Measurements from ENCODE around the gene TRANK1.

DNA sequence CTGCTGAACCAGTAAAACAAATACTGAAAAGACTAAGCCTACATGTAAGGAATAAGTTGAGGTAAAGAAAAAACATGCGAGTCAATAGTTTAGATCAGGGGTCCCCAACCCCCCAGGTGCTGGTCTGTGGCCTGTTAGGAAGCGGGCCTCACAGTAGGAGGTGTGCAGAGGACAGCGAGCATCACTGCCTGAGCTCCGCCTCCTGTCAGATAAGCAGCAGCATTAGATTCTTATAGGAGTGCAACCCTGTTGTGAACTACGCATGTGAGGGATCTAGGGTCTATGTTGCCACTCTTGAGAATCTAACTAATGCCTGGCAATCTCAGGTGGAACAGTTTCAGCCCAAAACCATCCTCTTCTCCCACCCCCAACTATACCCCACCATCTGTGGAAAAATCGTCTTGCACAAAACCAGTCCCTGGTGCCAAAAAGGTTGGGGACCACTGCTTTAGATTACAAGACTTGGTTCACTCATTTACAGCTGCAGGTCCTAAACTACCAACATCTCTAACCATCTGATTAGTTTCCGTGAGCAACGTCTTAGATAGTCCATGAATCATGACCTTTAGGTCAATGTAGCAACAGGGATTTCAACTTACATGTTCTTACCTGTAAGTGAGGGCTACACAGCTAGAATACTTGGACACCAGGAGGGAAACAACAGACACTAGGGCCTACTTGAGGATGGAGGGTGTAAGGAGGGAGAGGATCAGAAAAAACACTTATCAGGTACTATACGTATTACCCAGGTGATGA, 66.7 kb downstream of the TRANK1 start:
- TF ChIP-seq, protein P1, sequence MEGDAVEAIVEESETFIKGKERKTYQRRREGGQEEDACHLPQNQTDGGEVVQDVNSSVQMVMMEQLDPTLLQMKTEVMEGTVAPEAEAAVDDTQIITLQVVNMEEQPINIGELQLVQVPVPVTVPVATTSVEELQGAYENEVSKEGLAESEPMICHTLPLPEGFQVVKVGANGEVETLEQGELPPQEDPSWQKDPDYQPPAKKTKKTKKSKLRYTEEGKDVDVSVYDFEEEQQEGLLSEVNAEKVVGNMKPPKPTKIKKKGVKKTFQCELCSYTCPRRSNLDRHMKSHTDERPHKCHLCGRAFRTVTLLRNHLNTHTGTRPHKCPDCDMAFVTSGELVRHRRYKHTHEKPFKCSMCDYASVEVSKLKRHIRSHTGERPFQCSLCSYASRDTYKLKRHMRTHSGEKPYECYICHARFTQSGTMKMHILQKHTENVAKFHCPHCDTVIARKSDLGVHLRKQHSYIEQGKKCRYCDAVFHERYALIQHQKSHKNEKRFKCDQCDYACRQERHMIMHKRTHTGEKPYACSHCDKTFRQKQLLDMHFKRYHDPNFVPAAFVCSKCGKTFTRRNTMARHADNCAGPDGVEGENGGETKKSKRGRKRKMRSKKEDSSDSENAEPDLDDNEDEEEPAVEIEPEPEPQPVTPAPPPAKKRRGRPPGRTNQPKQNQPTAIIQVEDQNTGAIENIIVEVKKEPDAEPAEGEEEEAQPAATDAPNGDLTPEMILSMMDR (optimal IDR thresholded peaks at IDR 0.05 in 1 of 3, IDR thresholded peaks at IDR 0.05 in 1 of 3, conservative IDR thresholded peaks at IDR 0.05 in 1 of 3; ENCODE audit: extremely low read depth in 1 of 3, insufficient read depth in 2 of 3, low read length in 3 of 3) = no peak
- no peak for TF ChIP-seq EZH2 (IDR thresholded peaks at IDR 0.05; ENCODE audit: low read length)

Data from keratinocyte (primary cell).